Measurements from ENCODE around the gene SPESP1. TPM values are rescaled to one million over a fixed set of nuclear protein-coding genes. Genes with fewer than 3 reads are reported as not detected.

Gene SPESP1
- total and polyA plus RNA-seq, 2 donors (not counting 1 experiment from before 2014, with no cell fraction given) = 0.13 to 1.1 TPM

DNA sequence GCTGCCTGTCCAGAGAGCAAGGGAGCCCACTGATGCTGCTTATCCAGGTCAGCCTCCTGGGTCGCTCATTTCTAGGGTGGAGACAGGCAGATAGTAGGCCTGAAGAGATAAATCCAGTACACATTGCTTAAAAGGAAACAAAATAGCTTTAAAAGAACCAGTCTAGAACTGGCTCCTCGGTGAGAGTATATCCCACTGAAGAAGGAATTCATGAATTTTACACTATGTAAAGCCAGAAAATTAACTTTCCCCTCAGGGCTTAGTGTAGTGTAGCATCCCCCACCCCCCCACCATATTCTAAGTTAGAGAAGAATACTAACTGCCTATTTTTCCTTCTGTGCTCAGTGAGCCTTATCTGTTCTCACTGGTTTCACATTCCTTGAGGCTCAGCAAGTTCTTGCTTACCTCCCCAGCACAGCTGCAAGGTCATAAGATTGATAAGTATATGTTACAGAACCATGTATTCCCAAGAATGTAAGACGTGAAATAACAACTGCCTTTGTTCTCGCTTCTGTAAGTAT is 53.7 kb downstream of the SPESP1 start:
- intact Hi-C loops (cut with micrococcal nuclease) = no loop called here
- H3K27ac ChIP-seq (ENCODE audit: low read length in 2 of 2) = no peak overlapping the region
- no peaks in the 10 kb centered on the region for H3K9me3 Mint-ChIP-seq (ENCODE audit: insufficient read depth)
- no peak overlapping the region for H3K4me3 Mint-ChIP-seq
- H3K27ac Mint-ChIP-seq = no peak overlapping the region
- no peaks in the 10 kb centered on the region for H3K36me3 ChIP-seq (replicated peaks in 1 of 2; ENCODE audit: control extremely low read depth in 1 of 2, control insufficient read depth in 1 of 2, extremely low read depth in 1 of 2, insufficient read depth in 2 of 2, low read length in 1 of 2)
- no peak overlapping the region for H3K9ac ChIP-seq (ENCODE audit: low read length)
- H3K79me2 ChIP-seq (ENCODE audit: control insufficient read depth, insufficient read depth, low read length) = no peaks in the 10 kb centered on the region
- H3K4me1 ChIP-seq (ENCODE audit: control insufficient read depth in 2 of 2, insufficient read depth in 2 of 2, low read length in 2 of 2) = no peaks in the 10 kb centered on the region
- TF ChIP-seq, protein P1, sequence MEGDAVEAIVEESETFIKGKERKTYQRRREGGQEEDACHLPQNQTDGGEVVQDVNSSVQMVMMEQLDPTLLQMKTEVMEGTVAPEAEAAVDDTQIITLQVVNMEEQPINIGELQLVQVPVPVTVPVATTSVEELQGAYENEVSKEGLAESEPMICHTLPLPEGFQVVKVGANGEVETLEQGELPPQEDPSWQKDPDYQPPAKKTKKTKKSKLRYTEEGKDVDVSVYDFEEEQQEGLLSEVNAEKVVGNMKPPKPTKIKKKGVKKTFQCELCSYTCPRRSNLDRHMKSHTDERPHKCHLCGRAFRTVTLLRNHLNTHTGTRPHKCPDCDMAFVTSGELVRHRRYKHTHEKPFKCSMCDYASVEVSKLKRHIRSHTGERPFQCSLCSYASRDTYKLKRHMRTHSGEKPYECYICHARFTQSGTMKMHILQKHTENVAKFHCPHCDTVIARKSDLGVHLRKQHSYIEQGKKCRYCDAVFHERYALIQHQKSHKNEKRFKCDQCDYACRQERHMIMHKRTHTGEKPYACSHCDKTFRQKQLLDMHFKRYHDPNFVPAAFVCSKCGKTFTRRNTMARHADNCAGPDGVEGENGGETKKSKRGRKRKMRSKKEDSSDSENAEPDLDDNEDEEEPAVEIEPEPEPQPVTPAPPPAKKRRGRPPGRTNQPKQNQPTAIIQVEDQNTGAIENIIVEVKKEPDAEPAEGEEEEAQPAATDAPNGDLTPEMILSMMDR (IDR thresholded peaks at IDR 0.05) = no peak
- TF ChIP-seq EZH2 (IDR thresholded peaks at IDR 0.05; ENCODE audit: borderline replicate concordance, insufficient read depth, low read depth, low read length, poor library complexity, severe bottlenecking) = no peak
- peaks cover 19% of the 10 kb centered on the region for H3K27me3 Mint-ChIP-seq
- no peak overlapping the region for H2AFZ ChIP-seq (ENCODE audit: insufficient read depth, low read depth, low read length, poor library complexity, severe bottlenecking)
- POLR2A ChIA-PET = no interaction called here
- H3K4me3 ChIP-seq (ENCODE audit: control extremely low read depth in 1 of 5, extremely low read depth in 1 of 5, insufficient read depth in 1 of 5, low read depth in 2 of 5, low read length in 4 of 5) = no peak overlapping the region
- DNase-seq = no peak
- CTCF ChIA-PET = no interaction called here
- H3K9me3 ChIP-seq (ENCODE audit: control extremely low read depth in 1 of 3, control insufficient read depth in 2 of 3, insufficient read depth in 1 of 3, low read length in 2 of 3) = no peaks in the 10 kb centered on the region
- no peaks in the 10 kb centered on the region for H4K20me1 ChIP-seq (ENCODE audit: control insufficient read depth, insufficient read depth, low read length, poor library complexity, severe bottlenecking)
- ATAC-seq (ENCODE audit: low read depth) = no peak
- H3K27me3 ChIP-seq (replicated peaks in 1 of 4; ENCODE audit: control extremely low read depth in 1 of 4, control insufficient read depth in 3 of 4, insufficient read depth in 4 of 4, low read length in 3 of 4) = peaks cover 0 to 5% (median 0%) of the 10 kb centered on the region in 4 experiments
- WGBS (ENCODE audit: insufficient coverage) = 100% methylated on average over 2 of the region's 4 CpGs
- no peaks in the 10 kb centered on the region for H3K4me1 Mint-ChIP-seq
- no peak overlapping the region for H3K4me2 ChIP-seq (replicated peaks; ENCODE audit: low read depth, low read length, poor library complexity, severe bottlenecking)

- ATAC-seq (ENCODE audit: low read depth) (no peak), DNase-seq (no peak)
- intact Hi-C loops (cut with micrococcal nuclease) = no loop called here
- no peak overlapping the region for H3K27ac Mint-ChIP-seq
- H2AFZ ChIP-seq (ENCODE audit: insufficient read depth, low read depth, low read length, poor library complexity, severe bottlenecking) = no peak overlapping the region
- H3K27ac ChIP-seq (ENCODE audit: low read length in 2 of 2) = no peak overlapping the region
- no peak overlapping the region for H3K9ac ChIP-seq (ENCODE audit: low read length)
- no peaks in the 10 kb centered on the region for H3K4me1 ChIP-seq (ENCODE audit: control insufficient read depth in 2 of 2, insufficient read depth in 2 of 2, low read length in 2 of 2)
- WGBS (ENCODE audit: insufficient coverage) = no CpG with 5 or more reads among the region's 3 CpGs
- H3K9me3 Mint-ChIP-seq (ENCODE audit: insufficient read depth) = no peaks in the 10 kb centered on the region
- H3K4me3 ChIP-seq (ENCODE audit: control extremely low read depth in 1 of 5, extremely low read depth in 1 of 5, insufficient read depth in 1 of 5, low read depth in 2 of 5, low read length in 4 of 5) = no peak overlapping the region
- peaks cover 22% of the 10 kb centered on the region for H3K27me3 Mint-ChIP-seq
- H3K27me3 ChIP-seq (replicated peaks in 1 of 4; ENCODE audit: control extremely low read depth in 1 of 4, control insufficient read depth in 3 of 4, insufficient read depth in 4 of 4, low read length in 3 of 4) = peaks cover 0 to 5% (median 0%) of the 10 kb centered on the region in 4 experiments
- ChIA-PET POLR2A (no interaction called here), CTCF (no interaction called here)
- no peak overlapping the region for H3K4me2 ChIP-seq (replicated peaks; ENCODE audit: low read depth, low read length, poor library complexity, severe bottlenecking)
- TF ChIP-seq, protein P1 (IDR thresholded peaks at IDR 0.05) = no peak
- no peak for TF ChIP-seq EZH2 (IDR thresholded peaks at IDR 0.05; ENCODE audit: borderline replicate concordance, insufficient read depth, low read depth, low read length, poor library complexity, severe bottlenecking)
- no peak overlapping the region for H3K4me3 Mint-ChIP-seq
- H3K9me3 ChIP-seq (ENCODE audit: control extremely low read depth in 1 of 3, control insufficient read depth in 2 of 3, insufficient read depth in 1 of 3, low read length in 2 of 3) = no peaks in the 10 kb centered on the region
- H3K4me1 Mint-ChIP-seq = no peaks in the 10 kb centered on the region
- H4K20me1 ChIP-seq (ENCODE audit: control insufficient read depth, insufficient read depth, low read length, poor library complexity, severe bottlenecking) = no peaks in the 10 kb centered on the region
- H3K79me2 ChIP-seq (ENCODE audit: control insufficient read depth, insufficient read depth, low read length) = no peaks in the 10 kb centered on the region
- H3K36me3 ChIP-seq (replicated peaks in 1 of 2; ENCODE audit: control extremely low read depth in 1 of 2, control insufficient read depth in 1 of 2, extremely low read depth in 1 of 2, insufficient read depth in 2 of 2, low read length in 1 of 2) = no peaks in the 10 kb centered on the region
These were observed 54.3 kb downstream of the SPESP1 start for GRCh38 chr15:68984586-68984985.

Measured in B cell (primary cell).